ENCODE measurements around the gene KAZN.
A peak's percentile ranks its signal among the peaks of the same experiment; 100 is the strongest.

The KAZN gene

GRCh38 chr1:14939527-14940284 lies 341.2 kb downstream of the KAZN start:
- DNase-seq (ENCODE audit: low spot score), result peak; percentile 77

- DNase-seq (ENCODE audit: low spot score), result no peak
Measured at GRCh38 chr1:14940285-14940870, 341.9 kb downstream of the KAZN start.

GRCh38 chr1:14941864-14942263 lies 343.4 kb downstream of the KAZN start:
- DNase-seq (ENCODE audit: low spot score), result no peak

- DNase-seq (ENCODE audit: low spot score), result no peak
Measured at GRCh38 chr1:14944471-14944985, 346.0 kb downstream of the KAZN start.

- peak; percentile 80 for DNase-seq (ENCODE audit: low spot score)
Measured at GRCh38 chr1:14945132-14946010, 346.9 kb downstream of the KAZN start.

DNA sequence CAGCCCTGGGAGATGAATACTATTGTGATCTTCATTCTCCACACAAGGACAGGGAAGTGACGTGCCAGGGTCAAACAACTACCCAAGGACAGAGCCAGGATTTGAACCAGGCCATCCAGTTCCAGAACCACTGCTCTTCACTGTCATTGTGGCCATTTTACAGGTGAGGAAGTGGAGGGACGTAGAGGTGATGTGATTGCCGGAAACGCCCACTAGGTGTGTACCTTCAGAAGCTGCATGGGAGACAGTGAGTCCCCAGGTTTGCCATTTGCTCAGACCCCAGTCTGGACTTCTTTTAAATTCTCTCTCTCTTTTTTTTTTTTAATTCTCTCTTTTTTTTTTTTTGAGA lies 347.5 kb downstream of the KAZN start:
- DNase-seq (ENCODE audit: low spot score), result no peak

DNA sequence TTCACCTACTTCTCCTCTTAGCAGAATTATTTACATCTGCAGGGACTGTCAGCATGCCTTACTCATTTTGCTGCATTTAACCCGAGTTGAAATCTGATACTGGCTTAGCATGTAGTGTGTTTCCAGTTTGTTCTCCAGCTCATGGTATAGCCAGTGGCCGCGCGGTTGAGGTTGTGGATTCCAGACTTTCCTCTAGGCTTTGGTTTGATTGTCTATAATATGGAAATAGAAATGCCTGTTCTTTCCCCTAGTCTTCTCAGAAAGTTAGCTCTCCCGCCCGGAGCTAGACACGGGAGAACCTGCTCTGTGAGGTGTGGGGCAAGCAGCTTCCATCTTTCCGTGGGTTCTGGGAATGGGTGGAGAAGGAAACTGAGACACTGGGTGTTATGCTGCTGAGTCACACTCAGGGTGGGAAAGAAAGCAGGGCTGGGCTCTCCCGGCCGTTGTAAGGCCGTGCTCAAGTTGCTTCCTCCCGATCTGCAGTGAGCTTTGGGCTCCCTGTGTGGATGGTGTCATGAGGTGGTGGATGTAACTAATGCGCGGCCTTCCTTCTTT lies 348.3 kb downstream of the KAZN start:
- peak; percentile 58 for DNase-seq (ENCODE audit: low spot score)

GRCh38 chr1:14947421-14947820 lies 348.9 kb downstream of the KAZN start:
- DNase-seq (ENCODE audit: low spot score), result no peak

- no peak for DNase-seq (ENCODE audit: low spot score)
Measured at GRCh38 chr1:14948112-14948652, 349.7 kb downstream of the KAZN start.

DNA sequence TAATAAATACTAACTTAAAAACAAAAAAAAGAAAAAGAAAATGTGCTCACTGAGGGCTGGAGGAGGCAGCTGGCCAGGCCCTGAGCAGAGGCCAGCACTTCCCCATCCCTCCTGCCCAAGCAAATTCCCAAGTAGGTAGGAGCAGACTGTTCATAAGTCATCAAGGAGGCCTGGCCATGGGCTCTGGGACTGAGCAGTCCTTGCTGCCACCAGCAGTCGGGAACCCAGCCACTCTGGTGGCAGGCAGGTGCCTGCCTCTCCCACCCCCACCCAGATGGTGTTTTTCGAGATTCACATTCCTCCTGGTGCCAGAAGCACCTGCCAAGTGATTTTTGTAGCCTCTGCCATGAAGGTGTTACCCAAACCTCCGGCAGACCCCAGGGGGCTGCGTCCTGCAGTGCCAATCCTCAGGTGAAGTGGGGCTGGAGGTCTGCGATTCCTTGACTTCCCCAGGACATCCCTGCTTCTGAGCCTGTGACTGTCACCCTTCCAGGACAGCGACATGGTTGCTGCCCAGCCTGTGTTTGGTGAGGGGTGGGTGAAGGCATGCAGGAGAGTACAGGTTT lies 350.9 kb downstream of the KAZN start:
- DNase-seq (ENCODE audit: low spot score), result no peak

GRCh38 chr1:14949836-14950713 lies 351.6 kb downstream of the KAZN start:
- DNase-seq (ENCODE audit: low spot score), result no peak

DNA sequence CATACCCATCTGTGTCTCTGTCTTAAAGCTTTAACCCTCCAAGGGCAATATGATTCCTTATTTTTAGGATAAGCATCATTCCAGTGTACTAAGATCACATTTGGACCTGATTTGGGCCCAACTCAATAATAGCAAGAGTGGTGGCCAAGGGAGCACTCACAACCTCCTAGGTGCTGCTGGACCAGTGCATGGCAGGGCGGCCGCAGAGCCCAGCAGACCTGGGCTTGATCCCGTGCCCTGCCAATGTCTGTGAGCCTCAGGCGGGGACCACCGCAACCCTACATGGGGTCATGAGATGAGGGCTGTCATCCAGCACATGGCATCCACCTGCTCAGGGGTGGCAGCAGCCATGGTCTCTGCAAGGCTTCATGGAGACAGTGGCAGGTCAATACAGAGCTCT lies 353.3 kb downstream of the KAZN start:
- DNase-seq (ENCODE audit: low spot score), result no peak

GRCh38 chr1:14952626-14953314 lies 354.3 kb downstream of the KAZN start:
- no peak for DNase-seq (ENCODE audit: low spot score)

GRCh38 chr1:14954210-14954609 lies 355.7 kb downstream of the KAZN start:
- peak; percentile 71 for DNase-seq (ENCODE audit: low spot score)

DNA sequence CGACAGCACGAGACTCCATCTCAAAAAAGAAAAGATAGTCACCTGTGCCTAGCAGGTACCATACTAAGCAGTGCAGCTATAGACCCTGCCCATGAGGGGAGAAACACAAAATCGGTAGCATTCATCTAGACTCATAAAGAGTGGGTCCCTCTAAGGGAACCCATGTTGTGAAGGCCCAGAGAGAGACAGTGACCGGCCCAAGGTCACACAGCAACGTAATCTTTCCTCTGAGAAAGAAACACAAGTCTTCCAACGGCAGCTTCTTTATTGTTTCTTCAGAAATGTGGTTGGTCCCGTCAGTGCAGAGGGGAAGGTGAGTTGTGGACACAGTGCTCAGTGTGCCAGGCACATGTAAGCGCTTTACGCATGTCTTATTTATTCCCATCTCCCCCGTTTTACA lies 356.4 kb downstream of the KAZN start:
- no peak for DNase-seq (ENCODE audit: low spot score)

DNA sequence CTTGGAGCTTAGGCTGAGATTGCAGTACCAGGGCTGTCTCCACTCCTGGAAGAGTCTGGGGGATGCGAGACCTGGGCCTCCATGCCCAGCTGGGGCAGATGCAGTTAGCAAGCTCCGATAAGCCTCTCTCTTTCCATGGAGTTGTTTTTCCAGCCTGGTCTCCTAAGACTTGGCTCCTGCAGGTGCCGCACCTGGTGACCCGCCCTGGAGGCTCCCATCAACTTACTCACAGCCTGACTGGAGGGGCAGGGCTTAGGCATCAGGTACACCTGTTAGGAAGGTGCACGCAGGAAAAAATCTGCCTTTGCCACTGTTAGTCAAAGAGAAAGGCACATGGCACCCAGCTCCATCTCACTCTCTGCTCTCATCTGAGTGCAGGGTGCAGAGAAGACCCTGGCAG lies 356.9 kb downstream of the KAZN start:
- no peak for DNase-seq (ENCODE audit: low spot score)

DNA sequence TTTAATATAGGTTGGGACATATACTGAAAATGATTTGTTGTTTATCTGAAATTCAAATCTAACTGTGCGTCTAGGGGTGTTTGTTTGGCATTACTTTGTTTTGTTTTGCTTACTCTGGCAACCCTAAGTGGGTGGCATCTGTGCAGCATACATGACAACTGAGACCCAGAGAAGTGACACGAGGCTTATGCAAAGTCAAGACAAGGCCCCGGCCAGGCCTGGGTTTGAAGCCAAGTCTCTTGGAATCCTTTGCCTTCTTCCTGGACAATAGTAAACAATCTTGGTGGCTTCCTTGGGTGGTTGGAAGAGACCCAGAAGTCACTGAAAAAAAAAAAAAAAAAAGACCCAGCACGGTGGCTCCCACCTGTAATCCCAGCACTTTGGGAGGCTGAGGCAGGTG lies 357.5 kb downstream of the KAZN start:
- no peak for DNase-seq (ENCODE audit: low spot score)

GRCh38 chr1:14956579-14957195 lies 358.2 kb downstream of the KAZN start:
- no peak for DNase-seq (ENCODE audit: low spot score)

- DNase-seq (ENCODE audit: low spot score), result no peak
Measured at GRCh38 chr1:14957375-14958098, 359.1 kb downstream of the KAZN start.

All from AG08395 (cell line).